A204.1 (cell line): ENCODE results near the gene CHURC1.

Source experiments
- FAIRE-seq: peaks from 2 replicates; lab custom pipeline; 2012; peaks lifted over from hg19 to GRCh38; lab: Jason Lieb, UNC

Gene CHURC1

DNA sequence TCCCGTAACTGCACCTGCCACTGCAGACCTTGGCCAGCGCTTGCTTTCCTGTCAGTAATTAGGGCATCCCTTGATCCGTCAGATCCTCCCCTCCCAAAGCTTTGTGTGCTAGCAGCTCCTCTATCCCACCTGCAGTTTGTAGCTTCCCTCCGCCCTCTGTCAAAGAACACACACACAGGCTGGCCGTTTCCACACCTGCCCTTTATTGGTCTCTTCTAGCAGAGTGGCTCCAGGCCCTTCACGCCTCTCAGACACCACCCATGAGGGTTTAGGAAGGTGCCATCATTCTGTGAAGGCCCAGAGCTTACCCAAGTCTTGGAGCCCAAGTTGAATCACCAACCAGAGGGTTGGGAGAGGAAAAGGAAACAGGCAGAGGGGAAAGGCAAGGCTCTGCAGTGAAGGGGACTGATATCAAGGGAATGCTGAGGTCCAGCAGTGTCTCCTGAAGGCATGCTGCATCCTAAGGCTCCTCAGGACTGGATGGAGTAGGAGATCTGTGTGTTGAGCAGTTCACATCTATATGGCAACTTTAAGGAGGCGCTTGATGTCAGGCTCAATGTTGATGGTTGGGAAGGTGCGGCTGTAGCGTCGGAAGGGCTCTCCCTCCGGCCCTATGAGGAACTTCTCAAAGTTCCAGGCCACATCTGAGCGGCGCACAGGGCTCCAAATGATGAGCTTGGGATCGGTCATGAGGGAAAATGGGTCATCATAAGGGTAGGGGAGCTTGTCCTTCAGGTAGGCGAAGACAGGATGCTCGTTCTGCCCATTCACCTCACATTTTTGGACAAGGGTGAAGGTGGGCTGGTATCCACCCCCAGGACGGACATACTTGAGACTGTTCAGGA is 24.9 kb downstream of the CHURC1 start:
- FAIRE-seq = no peak

DNA sequence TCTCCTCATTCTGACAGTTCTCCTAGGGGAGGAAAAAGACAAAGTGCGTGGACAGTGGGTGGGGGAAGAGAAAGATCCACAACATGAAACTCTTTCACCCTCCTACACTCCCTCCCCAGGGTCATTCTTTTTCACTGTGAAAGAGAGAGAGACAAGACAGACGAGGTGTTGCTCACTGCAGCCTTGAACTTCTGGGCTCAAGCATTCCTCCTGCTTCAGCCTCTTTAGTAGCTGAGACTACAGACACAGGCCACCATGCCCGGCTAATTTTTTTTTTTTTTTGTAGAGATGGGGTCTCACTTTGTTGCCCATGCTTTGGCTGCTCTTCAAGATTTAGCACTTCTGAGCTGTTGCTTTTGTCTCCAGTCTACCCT is 25.5 kb downstream of the CHURC1 start:
- FAIRE-seq = no peak

DNA sequence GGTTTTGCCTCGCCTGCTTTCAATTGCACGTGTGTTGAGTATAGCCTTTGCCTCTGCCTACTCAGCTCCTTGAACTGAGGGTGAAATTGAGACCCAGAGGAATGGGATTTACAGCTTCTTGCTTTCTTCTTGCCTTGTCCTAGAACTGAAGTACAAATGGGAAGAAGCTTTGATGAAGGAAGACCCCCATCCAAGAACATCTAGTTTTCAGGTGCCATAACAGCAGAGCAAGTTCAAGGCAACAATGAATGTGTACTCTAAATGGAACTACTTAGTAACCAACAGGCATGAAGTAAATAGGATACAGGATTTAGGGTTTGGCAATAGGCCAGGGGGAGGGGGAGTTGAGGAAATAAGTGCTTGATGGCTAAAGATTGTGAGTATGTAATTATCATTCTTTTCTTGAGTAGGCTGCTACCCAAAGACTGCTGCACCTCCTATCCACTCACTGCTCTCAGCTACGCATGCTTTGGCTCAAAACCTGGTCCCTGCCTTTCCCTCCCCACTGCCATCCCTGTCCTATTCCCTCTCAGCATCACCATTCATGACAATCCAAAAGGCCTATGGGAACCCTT is 26.2 kb downstream of the CHURC1 start:
- FAIRE-seq = no peak

DNA sequence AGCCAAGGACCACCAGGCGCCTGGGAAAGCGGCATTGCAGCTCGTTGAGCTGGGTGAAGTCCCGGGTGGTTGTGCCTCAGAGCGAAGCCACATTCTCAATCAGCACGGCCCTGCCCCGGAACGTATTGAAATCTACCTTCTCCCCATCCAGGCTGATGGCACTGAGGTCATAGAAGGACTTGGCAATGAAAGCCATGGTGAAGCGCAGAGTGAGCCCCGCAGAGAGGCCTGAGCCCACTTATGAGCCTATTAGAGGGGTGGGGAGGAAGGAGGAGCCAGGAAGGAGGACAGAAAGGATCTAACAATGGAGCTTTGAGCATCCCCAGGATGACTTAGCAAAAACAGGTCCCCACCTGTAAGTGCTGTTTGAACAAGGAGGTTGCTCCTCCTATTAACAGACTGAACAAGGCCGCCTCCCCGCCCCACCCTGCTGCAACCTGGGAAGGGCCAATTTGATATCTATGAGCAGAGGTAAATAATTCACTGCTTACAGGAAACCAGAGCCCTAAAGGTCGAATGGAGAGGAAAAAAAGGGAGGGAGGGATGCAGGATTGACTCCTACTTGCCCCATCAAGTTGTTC is 28.4 kb downstream of the CHURC1 start, which contains the start of gene GPX2:
Gene GPX2 (minus strand): TSS at position 215 of the 581 bp plus-strand sequence. CDS start 19 bp downstream, at position 196.
- FAIRE-seq = no peak

DNA sequence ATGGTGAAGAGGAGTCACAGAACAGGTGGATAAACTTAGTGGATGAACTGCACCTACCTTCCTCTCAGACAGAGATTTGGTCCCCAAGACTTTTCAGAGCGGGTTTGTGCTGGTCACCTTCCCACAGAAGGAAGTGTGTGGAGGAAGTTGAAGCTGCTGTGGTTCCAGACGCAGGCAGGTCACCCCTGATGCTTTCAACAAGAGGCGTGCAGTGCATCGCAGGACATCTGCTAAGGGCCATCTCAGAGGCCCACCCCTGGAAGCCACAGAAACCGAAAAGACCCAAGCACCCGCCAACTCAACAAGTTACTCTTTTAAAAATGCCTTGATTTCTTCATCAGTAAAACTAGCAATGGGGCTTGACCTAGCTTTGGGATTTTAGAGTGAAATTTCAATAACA is 29.3 kb downstream of the CHURC1 start:
- no peak for FAIRE-seq

DNA sequence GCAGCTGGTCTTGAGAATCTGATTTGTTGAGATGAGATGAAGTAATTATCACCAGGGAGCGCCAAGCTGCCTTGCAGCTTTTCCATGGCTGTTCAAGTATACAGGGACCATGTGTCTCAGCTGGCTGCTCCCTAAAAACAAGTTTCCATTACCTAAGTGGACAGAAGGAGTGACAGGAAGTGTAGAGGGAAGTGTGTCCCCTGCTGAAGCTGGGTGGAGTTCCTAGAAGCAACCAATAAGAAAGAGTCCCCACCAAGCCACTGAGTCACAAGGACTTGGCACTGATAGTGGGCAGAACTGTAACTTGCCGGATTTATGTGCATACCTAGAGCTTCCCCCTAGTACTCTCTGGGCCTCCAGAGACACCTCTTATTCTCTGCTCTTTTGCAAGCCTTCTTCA is 29.8 kb downstream of the CHURC1 start:
- no peak for FAIRE-seq

DNA sequence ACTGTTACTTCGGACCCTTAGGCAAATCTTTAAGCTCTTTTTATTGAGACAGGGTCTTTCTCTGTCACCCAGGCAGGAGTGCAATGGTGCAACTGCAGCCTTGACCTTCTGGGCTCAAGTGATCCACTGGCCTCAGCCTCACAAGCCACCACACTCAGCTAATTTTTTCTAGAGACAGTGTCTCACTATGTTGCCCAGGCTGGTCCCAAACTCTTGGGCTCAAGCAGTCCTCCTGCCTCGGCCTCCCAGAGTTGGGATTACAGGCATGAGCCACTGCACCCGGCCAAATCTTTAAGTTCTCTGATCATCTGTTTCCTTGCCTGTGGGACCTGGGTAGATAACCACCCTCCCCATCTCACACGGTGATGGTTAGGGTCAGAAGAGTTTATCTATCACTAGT is 30.6 kb downstream of the CHURC1 start:
- FAIRE-seq = no peak

DNA sequence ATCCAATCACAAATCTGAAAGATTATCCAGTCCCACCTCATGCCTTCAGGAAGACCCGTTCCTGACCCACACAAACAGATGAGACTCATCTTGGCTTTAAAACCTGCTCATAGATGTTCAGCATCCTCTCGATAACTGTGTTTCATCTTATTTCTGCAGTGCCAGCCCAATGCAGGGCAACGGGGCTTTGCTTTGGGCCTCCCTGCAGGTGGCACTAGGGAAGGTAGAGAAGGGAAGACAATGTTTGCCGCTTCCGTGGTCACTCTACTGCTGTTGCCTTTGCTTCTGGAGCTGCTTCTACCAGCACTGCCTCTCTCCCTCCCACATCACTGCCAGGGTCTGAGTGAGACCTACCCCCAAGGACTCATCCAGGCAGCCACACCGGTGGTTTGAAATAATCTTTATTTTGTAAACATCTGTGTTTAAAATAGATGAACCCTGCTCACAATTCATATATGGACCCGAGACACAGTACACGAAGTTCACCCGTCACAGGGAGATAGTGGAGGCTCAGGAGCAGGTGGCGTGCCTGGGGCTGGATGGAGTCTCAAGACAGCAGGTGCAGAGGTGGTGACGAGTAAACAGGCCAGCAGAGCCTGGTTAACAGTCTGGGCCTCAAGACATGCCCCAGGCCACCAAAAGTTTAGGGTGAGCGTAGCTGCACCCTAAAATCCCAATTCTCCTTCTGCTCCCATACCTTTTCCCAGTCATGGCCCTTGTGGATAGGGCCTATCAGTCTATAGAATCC is 31.4 kb downstream of the CHURC1 start:
- no peak for FAIRE-seq

DNA sequence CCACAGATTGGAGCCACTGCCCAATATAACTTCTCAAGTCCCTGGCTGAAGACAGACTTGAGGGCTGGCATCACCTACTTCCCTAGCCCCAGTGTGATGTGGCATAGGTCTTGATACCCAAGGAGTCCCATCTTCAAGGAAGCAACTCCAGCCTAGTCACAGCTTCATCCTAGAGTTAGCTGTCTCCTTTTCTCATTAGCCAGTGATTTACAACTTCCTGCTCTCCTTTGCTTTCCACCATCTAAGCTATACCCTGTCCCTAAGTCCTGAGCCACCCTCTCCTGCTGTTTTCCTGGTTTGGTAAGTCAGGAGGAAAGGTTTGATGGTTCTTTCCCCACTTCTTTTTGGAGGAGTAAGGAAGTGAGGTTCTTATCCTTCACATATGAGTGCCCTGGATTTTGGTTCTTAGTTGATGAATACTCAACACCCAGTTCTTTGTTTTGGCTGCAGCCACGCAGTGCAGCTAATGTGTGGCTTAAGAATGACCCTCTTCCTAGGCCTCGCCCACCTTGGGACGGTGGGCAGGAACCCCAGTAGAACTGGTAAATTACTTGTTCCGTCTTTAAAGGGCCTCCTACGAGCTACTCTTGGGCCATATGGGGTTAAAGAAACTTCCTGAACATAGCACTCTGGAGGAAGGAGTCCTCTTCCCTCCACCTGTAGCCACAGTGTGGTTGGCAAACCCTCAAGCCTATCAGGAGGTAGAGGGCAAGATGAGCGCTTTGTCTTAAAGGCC is 32.2 kb downstream of the CHURC1 start:
- FAIRE-seq = no peak

DNA sequence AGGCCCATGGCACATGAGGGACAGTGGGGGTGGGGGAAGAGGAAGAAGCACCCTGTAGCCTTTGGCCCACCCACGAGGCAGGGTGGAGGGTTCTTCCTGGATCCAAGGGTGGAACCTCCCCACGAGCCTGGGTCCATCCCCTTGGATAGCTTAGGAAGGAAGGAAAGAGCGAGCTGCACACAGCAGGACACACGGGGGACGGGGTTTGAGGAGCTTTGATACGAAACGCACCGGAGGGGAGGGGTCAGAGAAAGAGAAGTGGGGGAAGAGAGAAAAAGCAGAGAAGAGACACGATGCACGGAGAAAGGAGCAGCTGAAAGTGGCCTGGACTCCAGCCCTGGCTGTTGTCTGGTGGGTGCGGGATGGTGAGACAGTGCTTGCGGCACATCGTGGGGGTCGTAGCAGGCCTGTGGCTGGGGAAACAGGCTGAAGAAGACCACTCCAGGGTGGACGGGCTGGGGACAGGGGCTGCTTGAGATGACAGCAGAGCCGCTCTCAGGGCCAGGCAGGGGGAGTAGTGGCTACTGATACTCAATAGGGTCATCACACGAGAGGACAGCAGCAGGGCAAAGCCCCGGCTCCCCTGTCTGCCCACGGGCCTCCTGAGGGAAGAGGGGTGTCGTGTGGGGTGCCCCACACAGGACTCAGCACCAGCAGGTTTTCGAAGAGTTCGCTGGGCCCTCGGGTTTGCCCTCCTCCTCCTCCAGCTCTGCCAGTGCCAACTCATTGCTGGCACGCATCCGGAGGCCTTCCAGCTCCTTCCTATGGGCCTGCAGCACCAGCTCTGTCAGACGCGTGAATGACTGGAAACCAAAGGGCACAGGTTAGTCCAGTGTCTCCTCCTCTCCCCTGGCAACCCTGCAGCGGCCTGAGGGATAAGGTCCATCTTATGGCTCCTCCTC is 33.7 kb downstream of the CHURC1 start:
- no peak for FAIRE-seq

DNA sequence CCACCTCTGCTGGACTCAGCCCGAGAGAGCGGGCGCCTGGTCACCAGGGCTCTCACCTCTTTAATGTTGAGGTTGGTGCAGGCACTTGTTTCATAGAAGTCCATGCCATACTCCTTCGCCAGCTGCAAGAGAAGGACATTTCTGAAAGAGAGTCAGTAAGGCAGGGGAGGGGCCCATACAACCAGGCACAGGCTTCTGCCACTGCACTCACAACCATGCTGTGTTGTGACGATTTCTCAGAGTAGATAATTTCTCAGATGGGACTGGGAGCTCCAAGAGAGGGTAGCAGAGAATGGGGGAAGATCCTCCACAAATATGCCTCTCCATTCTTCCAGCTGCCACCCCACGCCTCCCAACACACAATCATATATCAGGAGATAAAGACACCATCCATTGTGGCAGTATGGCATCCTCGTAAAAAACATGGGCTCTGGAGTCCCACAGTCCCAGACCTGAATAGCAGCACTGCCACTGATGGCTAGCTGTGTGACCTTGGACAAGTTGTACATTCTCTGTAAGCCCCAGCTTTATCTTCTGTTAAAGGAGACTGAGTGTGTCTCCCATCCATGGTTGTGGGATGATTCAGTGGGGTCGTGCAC is 34.5 kb downstream of the CHURC1 start:
- FAIRE-seq = no peak

DNA sequence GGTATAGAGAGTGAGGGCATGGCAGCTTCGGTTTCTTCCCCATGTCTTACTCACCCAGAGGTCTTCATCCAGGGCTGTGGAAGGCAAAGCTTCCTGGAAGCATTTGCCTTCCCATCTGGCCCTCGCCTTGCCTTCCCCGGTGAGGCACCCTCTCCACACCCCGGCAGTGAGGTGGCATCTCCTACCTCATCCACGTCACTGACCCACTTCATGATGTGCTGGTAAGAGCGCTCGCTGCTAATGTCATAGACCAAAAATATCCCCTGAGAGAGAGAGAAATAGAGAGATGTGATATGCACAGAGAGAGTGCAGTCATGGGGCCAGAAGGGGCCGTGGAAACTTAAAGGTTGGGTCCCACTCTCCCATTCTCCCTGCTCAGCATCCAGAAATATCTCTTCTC is 36.6 kb downstream of the CHURC1 start:
- FAIRE-seq = no peak

DNA sequence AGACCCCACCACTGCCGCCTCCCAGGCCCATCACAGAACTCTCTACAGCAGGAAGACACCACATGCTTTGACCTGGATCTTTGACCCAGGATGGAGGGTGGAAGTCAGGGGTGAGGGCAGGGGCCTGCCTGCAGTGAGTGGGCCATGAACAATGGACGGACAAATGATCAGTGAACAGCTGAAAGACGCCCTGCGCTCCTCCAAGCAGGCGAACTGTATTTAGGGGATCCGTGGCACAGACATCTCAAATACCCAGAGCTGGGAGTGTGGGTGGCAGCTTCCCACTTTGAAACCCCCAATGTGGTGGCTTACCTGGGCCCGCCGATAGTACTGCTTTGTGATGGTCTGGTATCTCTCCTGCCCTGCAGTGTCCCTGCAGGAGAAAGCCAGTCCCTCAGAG is 37.0 kb downstream of the CHURC1 start:
- no peak for FAIRE-seq

DNA sequence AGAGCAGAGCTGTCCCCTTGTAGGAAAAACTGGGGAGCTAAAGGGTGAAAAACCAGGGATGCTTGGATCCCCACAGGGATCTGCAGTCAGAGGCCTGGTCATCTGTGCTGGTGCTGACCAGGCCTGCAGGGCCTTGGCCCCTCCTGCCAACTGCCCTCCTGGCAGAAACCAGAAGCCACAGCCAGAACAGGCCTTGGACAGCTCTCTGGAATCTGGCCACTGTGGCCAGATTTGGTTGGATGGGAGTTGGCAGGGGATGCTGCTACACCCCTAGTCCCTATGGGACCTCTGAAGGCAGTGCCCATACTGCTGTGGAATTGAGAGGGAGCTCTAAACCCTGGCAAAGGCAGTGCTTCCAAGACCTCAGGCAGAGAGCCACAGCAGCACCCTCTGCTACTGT is 37.5 kb downstream of the CHURC1 start:
- no peak for FAIRE-seq

DNA sequence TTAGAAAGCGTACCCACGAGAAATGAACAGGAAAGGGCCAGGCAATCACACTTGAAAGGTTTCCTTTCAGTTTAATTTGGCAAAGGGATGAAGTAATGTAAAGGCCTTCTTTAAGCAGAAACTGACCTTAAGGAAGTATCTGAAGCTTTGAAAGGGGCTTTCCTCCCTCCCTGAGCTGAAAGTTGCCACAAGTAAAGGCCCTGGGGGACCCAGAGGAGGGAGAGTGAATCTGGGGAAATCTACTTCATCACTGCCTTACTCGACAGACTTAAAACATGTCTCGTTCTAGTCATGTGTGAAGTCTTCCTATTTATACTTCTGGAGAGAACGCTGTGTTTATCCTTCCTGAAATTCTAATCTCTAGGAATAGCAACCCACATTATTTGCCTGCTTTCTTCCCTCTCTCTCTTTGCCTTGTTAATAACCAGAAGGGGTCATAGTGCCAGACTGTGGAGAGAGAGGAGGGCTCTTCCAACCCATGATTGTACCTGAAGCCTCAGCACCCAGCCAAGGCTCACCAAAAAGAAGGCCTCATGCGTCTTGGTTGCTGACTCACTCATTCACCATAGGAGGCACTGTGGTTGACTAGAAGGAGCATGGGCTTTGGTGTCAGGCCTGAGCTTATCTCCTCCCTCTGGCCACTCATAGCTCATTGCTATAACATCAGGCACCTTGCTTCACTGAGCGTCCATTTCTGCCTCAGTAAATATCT is 38.5 kb downstream of the CHURC1 start:
- no peak for FAIRE-seq

DNA sequence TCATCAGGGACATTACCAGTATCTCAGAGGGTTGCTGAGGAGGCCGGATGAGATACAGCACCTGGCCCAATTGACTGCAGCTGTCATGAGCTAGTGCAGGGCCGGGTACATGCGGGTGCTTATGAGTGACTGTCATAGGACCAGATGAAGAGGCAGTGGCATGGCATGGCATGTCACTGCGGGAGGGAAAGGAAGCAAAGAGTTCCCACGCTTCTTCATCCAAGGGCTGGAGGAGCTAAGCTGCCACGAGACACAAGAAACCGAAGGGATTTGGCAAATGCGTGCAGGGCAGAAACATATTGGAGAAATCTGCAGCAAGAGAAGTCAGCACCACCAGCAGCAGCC is 39.0 kb downstream of the CHURC1 start:
- no peak for FAIRE-seq

DNA sequence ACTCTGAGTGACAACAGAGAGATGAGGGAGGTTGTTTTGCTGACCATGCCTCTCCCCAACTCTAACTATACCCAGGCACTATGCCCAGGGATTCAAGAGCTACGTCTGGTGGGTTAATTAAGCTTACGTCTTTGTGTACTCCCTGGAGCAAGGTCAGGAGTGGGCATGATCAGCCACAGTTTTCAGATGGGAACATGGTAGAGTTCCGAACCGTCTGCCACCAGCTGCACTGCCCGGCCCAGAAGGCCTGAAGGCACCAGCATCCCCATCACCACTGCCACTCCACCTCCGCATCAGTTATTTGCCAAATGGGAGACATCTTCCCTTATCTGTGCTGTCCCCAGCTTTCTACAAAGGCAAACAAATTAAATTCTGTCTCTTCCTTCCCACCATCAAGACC is 39.4 kb downstream of the CHURC1 start:
- FAIRE-seq = no peak

DNA sequence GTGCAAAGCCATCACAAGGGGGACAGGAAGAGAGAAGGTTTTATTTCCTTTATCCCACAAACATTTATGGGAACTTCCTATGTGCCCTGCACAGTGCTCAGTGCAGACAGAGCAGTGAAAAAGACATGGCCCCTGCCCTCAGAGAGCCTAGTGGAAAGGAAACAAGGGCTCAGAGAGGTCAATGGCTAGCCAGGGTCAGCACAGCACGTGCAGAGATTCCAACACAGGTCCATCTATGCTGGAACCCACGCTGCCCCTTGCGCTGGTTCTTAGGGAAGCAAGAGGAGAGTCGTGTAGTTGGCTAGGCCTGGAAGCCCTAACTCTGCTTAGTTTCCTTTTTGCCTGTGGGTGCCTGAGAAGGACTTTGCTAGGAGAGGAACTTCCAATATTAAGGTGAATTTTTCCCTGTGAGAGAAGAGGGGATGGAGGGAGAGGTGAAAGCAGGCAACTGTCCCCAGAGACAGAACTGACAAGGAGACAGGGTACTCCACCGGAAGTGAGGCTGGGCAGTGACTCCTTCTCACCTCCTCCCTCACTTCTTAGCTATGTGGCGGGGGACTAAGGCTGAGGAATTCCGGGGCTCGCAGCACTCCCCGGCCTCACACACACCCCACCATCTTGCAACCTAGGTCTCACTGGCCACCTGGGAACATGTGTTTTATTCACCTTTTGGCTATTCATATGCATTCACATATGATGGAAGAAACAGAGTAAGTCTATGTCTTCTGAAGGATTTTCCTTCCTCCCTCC is 40.4 kb downstream of the CHURC1 start:
- FAIRE-seq = no peak

DNA sequence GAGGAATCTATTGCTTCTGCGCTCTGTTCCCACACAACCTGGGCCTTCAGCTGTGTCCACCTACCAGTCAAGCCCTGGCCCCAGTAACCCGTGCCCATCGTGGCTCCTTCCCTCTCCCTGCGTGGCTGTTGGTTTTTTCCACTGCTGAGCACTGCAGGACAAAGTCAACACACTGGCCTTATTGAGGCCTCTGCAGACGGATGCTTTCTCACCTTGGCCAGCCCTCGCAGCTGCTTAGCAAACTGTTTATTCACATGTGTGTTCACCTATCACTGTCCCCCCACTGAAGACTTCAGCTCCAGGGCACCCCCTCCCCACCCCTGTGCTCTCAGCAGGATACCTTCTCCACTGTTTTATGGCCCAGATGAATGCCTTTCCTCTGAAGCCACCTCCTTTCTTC is 41.0 kb downstream of the CHURC1 start:
- FAIRE-seq = no peak
